Endothelial cell of umbilical vein (primary cell): ENCODE results near the gene ILF2. TPM values are rescaled to one million over a fixed set of nuclear protein-coding genes. Genes with fewer than 3 reads are reported as not detected.

Experiments used
- BruUV-seq: library from RNA; stranded (reverse); fragments of 400-500 nt; replicated peaks from 2 replicates; lab custom pipeline; 2021; lab: Mats Ljungman, UMichigan
- CTCF ChIA-PET: fragments of 300-600, 350-600 bp; sonication (Branson Sonifier 250); formaldehyde crosslinking; loops from one replicate; lab custom pipeline; 2021; ENCODE audit warnings: antibody characterized with exemption, inconsistent platforms; lab: Charles Lee
- POLR2A ChIA-PET: fragments of 300-600, 350-600 bp; sonication (Branson Sonifier 250); formaldehyde crosslinking; loops from one replicate; lab custom pipeline; 2021; ENCODE audit warnings: antibody characterized with exemption, inconsistent platforms; lab: Charles Lee
- DNase-seq: peaks from one replicate; pipeline ENCODE4 v3.0.0-alpha.2; 2011; ENCODE audit warnings: low read depth, low spot score
- FAIRE-seq: peaks from 2 replicates; lab custom pipeline; 2011; peaks lifted over from hg19 to GRCh38; lab: Jason Lieb, UNC
- H2AFZ ChIP-seq: 2 replicates; pipeline ENCODE4 v1.6.0; 2012; ENCODE audit warnings: low read depth, low read length, control low read depth, inconsistent platforms
- H3K27ac ChIP-seq: 2 replicates; pipeline ENCODE4 v1.5.1; 2011; ENCODE audit warnings: low read depth, mild to moderate bottlenecking, control low read depth, low read length, moderate library complexity; ENCODE audit not compliant: insufficient read depth
- H3K27me3 ChIP-seq, 2 experiments: 2 replicates each; pipeline versions ENCODE4 v1.6.0 to v1.6.1; 2011; ENCODE audit warnings: low read length in 2 of 2, mixed read lengths in 1 of 2; ENCODE audit not compliant: control insufficient read depth in 2 of 2, insufficient read depth in 2 of 2
- H3K36me3 ChIP-seq, 2 experiments: 2 replicates in 1 of 2; 3 replicates in 1 of 2; pipeline ENCODE4 v1.5.1; 2011; ENCODE audit warnings: low read length in 2 of 2, mild to moderate bottlenecking in 1 of 2, moderate library complexity in 1 of 2; ENCODE audit not compliant: control insufficient read depth in 2 of 2, insufficient read depth in 2 of 2; ENCODE audit errors: extremely low read depth in 1 of 2
- H3K4me1 ChIP-seq: 3 replicates; pipeline ENCODE4 v1.5.1; 2011; ENCODE audit warnings: mild to moderate bottlenecking, low read length; ENCODE audit not compliant: control insufficient read depth, insufficient read depth; ENCODE audit errors: extremely low read depth
- H3K4me2 ChIP-seq: 2 replicates; pipeline ENCODE4 v1.6.1; 2011; ENCODE audit warnings: low read length, control low read depth, mixed read lengths; ENCODE audit not compliant: insufficient read depth
- H3K4me3 ChIP-seq, 3 experiments: fragments of 200-600 bp in 1 of 3; sonication (generic), shearing (Covaris generic) in 1 of 3; replicated peaks in 1 of 3; 2 replicates each; pipeline ENCODE4 v1.5.1; 2011 to 2016; ENCODE audit warnings: control low read depth in 3 of 3, low read length in 3 of 3, mild to moderate bottlenecking in 2 of 3, inconsistent platforms in 1 of 3, low read depth in 1 of 3, moderate library complexity in 1 of 3; ENCODE audit not compliant: insufficient read depth in 1 of 3
- H3K79me2 ChIP-seq: 2 replicates; pipeline ENCODE4 v1.6.0; 2012; ENCODE audit warnings: low read length, inconsistent platforms; ENCODE audit not compliant: control insufficient read depth, insufficient read depth
- H3K9ac ChIP-seq: replicated peaks from 2 replicates; pipeline ENCODE3; 2011; ENCODE audit warnings: low read length, control low read depth; ENCODE audit not compliant: insufficient read depth; ENCODE audit errors: extremely low read depth
- H3K9me1 ChIP-seq: replicated peaks from 3 replicates; pipeline ENCODE4 v1.6.0; 2011; ENCODE audit warnings: mild to moderate bottlenecking, low read length; ENCODE audit not compliant: control insufficient read depth, insufficient read depth; ENCODE audit errors: extremely low read depth
- H3K9me3 ChIP-seq: replicated peaks from 2 replicates; pipeline ENCODE4 v1.5.1; 2012; ENCODE audit warnings: low read length, inconsistent platforms; ENCODE audit not compliant: control insufficient read depth, insufficient read depth
- H4K20me1 ChIP-seq: replicated peaks from 2 replicates; pipeline ENCODE3; 2011; ENCODE audit warnings: mild to moderate bottlenecking, low read length; ENCODE audit not compliant: control insufficient read depth, insufficient read depth; ENCODE audit errors: extremely low read depth
- FOS ChIP-seq: IDR thresholded peaks from 2 replicates; pipeline ENCODE4 v1.6.1; 2011; ENCODE audit warnings: mild to moderate bottlenecking, low read length, moderate library complexity, borderline replicate concordance; ENCODE audit not compliant: insufficient read depth
- POLR2A ChIP-seq: IDR thresholded peaks from 2 replicates; pipeline ENCODE4 v1.6.1; 2012; ENCODE audit warnings: low read depth, mild to moderate bottlenecking, control low read depth, low read length
- POLR2AphosphoS5 ChIP-seq: IDR thresholded peaks from 2 replicates; pipeline ENCODE4 v1.6.1; 2012; ENCODE audit warnings: low read depth, mild to moderate bottlenecking, control low read depth, low read length, moderate library complexity; ENCODE audit not compliant: insufficient read depth
- dilution Hi-C: fragments of 300-500 bp; cut with MboI; formaldehyde crosslinking; loops from one replicate; pipeline ENCODE4 v1.15.0; 2019; ENCODE audit warnings: low sequenced_read_pairs; ENCODE audit not compliant: extremely low pct_ligation_motif_present
- intact Hi-C: fragments of 100-400 bp; cut with micrococcal nuclease; formaldehyde crosslinking; loops from one replicate; pipeline ENCODE4 v1.10.0; 2022
- polyA plus RNA-seq, 4 experiments: library from polyadenylated mRNA; depleted of rRNA in 3 of 4; stranded (reverse) in 3 of 4; unstranded in 1 of 4; fragments of >200 nt; gene quantifications; 2 replicates each; pipeline versions ENCODE4 v1.2.1 to v1.2.3, GENCODE V29; 2011 to 2012; ENCODE audit warnings: missing spikeins in 1 of 4
- total RNA-seq: library from RNA; stranded (reverse); gene quantifications from 2 replicates; pipeline ENCODE4 v1.2.3, GENCODE V29; 2021
- TF ChIP-seq, protein P1 (sequence below), 2 donors: IDR thresholded peaks; 1 replicate in 1 of 2; 2 replicates in 1 of 2; pipeline ENCODE4 v1.5.1; 2011; ENCODE audit warnings: low read length in 2 of 2, mild to moderate bottlenecking in 2 of 2, moderate library complexity in 2 of 2, control low read depth in 1 of 2, inconsistent platforms in 1 of 2, low read depth in 1 of 2; ENCODE audit not compliant: insufficient read depth in 1 of 2; ENCODE audit errors: extremely low read depth in 1 of 2

The ILF2 gene
- total and polyA plus RNA-seq, 2 donors (not counting 3 experiments of a cell fraction or from before 2014, with no cell fraction given): 271 to 303 TPM

DNA sequence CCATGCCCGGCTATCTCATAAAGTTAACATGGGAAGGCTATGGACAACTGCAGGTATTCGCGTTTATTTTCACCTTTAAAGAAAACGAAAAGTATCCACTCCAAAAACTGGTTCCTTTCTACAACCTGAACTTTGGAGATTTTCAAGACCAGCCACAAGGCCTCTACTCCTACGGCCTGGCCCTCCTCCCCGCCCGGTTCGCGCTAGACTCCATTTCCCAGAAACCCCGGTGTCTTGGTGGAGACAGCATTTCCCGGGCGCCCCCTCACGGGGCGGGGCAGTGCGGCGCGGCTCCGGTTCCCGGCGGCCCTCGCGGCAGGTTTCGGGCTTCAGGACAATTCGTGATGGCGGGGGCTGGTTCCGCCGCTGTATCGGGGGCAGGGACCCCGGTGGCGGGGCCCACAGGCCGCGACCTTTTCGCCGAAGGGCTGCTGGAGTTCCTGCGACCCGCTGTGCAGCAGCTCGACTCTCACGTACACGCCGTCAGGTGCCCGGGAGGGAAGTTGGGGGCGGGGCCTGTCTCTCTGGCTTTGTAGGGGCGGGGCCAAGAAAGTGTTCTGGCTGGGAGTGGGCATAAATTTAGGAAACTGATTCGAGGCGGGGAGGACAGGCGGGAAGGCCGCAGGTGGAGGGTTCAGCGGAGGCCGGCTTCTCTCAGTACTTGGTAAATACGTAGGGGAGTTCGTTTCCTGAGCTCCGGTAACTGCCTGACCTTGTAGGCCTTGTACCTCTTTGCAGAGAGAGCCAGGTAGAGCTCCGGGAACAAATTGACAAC lies 12.2 kb downstream of the ILF2 start, which contains the start of gene SNAPIN:
Gene SNAPIN, plus strand, starts transcription at position 304 of the 775 bp plus-strand sequence. Its CDS starts 41 bp downstream, at position 345.
- DNase-seq: peak; percentile 83
- dilution Hi-C loops: no loop called here

More for the DNA sequence above, 12.2 kb downstream of the ILF2 start, which contains the start of gene SNAPIN:
- intact Hi-C loops: loop anchor here (1.0 to 2.0 kb wide), 5 partner anchors 24 to 147 kb away; partner anchors contain the start of gene CHTOP
- FAIRE-seq: peak; percentile 90
- ChIA-PET CTCF (interaction anchor here (1.0 to 2.2 kb wide), 6 partner anchors 16 to 148 kb away, joined by 3 to 13 read pairs (median 4); partner anchors contain the start of gene S100A13), POLR2A (interaction anchor here (0.6 to 1.3 kb wide), 3 partner anchors 10 to 25 kb away, joined by 3 to 4 read pairs (median 3); partner anchors contain the start of gene CHTOP)
- Histone ChIP-seq H2AFZ (peak within 1 kb of the TSS; percentile 86), H3K4me3 (peak within 1 kb of the TSS; percentile 79 to 91 (median 83)), H4K20me1 (no peaks in the 10 kb centered on the region), H3K36me3 (peaks cover 14 to 18% of the 10 kb centered on the region in 2 experiments), H3K9ac (peak within 1 kb of the TSS; percentile 77), H3K27ac (peak within 1 kb of the TSS; percentile 64), H3K4me1 (peaks cover 7% of the 10 kb centered on the region), H3K9me3 (no peaks in the 10 kb centered on the region), H3K9me1 (no peaks in the 10 kb centered on the region), H3K79me2 (peaks cover 13% of the 10 kb centered on the region), H3K4me2 (peak within 1 kb of the TSS; percentile 90), H3K27me3 (no peaks in the 10 kb centered on the region)
- no TSS peak for BruUV-seq
- TF ChIP-seq POLR2A: peak; percentile 82
- peak; percentile 77 for TF ChIP-seq POLR2AphosphoS5
- TF ChIP-seq, protein P1, sequence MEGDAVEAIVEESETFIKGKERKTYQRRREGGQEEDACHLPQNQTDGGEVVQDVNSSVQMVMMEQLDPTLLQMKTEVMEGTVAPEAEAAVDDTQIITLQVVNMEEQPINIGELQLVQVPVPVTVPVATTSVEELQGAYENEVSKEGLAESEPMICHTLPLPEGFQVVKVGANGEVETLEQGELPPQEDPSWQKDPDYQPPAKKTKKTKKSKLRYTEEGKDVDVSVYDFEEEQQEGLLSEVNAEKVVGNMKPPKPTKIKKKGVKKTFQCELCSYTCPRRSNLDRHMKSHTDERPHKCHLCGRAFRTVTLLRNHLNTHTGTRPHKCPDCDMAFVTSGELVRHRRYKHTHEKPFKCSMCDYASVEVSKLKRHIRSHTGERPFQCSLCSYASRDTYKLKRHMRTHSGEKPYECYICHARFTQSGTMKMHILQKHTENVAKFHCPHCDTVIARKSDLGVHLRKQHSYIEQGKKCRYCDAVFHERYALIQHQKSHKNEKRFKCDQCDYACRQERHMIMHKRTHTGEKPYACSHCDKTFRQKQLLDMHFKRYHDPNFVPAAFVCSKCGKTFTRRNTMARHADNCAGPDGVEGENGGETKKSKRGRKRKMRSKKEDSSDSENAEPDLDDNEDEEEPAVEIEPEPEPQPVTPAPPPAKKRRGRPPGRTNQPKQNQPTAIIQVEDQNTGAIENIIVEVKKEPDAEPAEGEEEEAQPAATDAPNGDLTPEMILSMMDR (IDR thresholded peaks at IDR 0.05; ENCODE audit: extremely low read depth in 1 of 2, insufficient read depth in 1 of 2, low read depth in 1 of 2, low read length in 2 of 2): peak in 1 of 2 donors; percentile 21
- no peak for TF ChIP-seq FOS
